ENCODE results near the gene GATB.

The GATB gene

DNA sequence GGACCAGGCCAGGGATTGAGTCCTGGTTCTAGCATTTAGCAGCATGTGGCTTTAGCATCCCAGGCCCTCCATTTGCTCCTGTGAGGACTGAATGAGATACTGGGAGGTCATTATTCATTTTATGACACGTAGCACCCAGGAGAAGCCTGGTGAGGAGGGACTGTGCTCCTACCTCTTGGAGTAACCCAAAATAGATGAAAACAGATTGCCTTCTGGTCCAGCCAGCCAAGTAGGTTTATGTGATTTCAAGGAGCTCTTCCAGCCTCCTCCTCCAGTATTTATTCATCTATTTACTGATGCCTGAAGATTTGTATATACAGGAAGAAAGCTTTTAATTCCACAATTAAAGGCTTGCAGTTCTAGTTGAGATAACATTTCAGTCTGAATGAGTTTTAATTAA is 109.3 kb downstream of the GATB start:
- no peak for DNase-seq (ENCODE audit: low read depth)

GRCh38 chr4:151649479-151649878 is 111.3 kb downstream of the GATB start:
- DNase-seq (ENCODE audit: low read depth) = no peak

- DNase-seq (ENCODE audit: low read depth) = no peak
Observed at GRCh38 chr4:151646322-151646721, 114.5 kb downstream of the GATB start.

GRCh38 chr4:151644622-151645021 is 116.2 kb downstream of the GATB start:
- DNase-seq (ENCODE audit: low read depth) = no peak

DNA sequence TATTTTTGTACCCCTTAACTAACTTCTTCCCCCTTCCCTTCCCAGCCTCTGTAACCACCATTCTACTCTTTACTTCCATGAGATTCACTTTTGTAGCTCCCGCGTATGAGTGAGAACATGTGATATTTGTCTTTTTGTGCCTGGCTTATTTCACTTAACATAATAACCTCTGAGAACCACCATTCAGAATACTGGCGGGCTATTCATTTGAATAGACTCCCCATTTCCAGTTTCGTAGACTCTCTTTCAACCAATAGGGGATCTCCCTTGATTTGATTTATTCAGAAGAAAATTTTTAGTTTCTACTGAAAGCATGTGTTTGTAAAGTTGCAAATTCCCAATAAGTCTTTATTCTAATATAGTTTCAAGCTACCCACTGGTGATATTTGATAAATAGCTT is 117.2 kb downstream of the GATB start:
- no peak for DNase-seq (ENCODE audit: low read depth)

DNA sequence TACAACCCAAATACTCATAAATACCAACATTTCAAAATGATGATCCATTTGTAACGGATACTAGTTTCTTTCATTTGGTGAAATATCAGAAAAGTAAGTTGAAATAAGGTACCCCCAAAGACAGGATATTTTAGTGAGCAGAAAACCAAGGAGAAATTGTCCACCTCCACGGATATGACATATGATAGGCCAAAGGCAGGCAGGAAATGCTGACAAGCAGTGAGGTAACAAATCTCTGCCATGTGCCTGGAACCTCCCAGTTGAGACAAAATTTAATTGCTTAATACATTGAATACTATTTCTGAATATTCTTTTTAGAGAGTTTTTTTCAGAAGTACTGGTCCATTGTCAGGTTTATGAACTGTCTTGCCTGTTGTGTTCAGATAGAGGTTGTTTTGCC is 118.8 kb downstream of the GATB start:
- no peak for DNase-seq (ENCODE audit: low read depth)

DNA sequence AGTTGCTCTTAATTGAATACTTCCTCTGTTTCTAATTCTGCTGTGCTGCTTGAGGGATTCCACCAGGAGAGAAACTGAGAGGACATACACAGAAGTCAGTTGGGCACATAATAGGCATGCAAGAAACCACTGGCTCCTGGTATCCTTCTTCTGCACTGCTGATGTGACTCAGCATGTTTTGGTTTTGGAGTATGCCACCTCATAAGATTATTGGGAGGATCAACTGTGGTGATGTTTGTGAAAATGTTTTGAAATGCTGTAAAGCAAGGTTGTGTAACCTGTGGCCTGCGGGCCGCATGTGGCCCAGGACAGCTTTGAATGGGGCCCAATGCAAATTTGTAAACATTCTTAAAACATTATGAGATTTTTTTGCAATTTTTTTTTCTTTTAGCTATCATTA is 119.6 kb downstream of the GATB start:
- DNase-seq (ENCODE audit: low read depth) = no peak

DNA sequence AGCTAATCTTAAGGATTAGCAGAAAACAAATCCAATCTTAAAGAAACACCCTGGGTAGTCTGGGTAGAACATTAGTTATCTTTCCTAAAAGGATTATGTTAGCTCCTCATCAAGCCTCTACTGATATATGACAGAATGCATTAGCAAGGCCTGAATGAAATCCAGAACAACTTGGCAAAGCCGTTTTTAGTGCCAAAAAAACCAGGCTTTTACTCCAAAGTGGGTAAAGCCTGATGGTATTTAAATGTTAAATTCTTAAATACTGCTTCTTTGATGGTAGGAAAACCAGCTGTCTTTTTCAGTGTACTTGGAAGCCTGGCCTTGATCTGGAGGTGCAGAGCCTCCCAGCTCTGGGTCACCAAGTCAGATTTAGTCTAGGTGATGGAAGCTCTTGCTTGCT is 120.4 kb downstream of the GATB start:
- no peak for DNase-seq (ENCODE audit: low read depth)

GRCh38 chr4:151638295-151638858 is 122.4 kb downstream of the GATB start:
- no peak for DNase-seq (ENCODE audit: low read depth)

GRCh38 chr4:151631349-151631748 is 129.5 kb downstream of the GATB start:
- DNase-seq (ENCODE audit: low read depth) = no peak

GRCh38 chr4:151629097-151629783 is 131.6 kb downstream of the GATB start:
- DNase-seq (ENCODE audit: low read depth) = no peak

GRCh38 chr4:151628001-151628608 is 132.7 kb downstream of the GATB start:
- DNase-seq (ENCODE audit: low read depth) = no peak

DNA sequence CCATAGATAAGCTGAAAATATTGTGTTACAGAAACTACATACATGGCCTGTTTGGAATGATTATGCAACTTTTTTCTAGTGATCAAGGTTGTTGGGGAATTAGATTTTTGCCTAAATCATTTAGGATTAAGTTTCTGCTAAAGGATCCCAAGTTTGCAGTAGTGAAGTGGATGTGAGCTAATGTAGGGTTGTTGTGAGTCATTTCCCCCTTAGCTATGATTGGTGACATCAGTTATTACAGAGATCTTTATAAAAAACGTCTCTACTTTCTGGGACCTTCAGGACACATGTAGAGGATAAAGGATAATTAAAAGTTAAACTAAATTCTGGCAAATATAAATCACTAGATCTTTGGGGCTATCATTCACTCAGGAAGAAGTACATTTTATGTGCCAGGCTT is 133.3 kb downstream of the GATB start:
- DNase-seq (ENCODE audit: low read depth) = no peak

DNA sequence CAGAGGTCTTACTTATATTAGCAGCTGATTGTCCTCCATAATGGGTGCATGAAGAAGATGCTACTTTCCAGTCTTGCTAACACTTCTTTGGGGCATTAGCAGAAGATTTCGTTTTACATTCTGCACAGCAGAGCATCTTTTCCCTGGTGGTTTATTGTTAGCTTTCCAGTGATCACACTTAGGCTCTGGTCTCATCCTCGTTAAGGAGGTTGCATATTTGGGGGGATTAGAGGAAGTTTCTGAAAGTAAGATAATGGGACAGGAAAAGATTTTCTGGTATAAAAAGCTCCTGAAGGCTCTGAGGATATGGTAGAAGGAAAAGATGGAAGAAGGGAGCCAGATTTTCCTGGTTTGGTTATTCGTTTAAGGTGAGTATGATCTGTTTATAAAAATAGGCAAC is 134.1 kb downstream of the GATB start:
- DNase-seq (ENCODE audit: low read depth) = no peak

- no peak for DNase-seq (ENCODE audit: low read depth)
Observed at GRCh38 chr4:151626228-151626627, 134.6 kb downstream of the GATB start.

GRCh38 chr4:151624626-151625565 is 135.9 kb downstream of the GATB start:
- no peak for DNase-seq (ENCODE audit: low read depth)
